H1 (cell line): ENCODE results near the gene PTPRE.

Experiments used
- CBX5 ChIP-seq: fragments of 300-800, 300-1000 bp; sonication (generic); IDR thresholded peaks from 2 replicates; pipeline ENCODE4 v1.7.1; 2016; ENCODE audit warnings: antibody characterized with exemption, low read length, low read depth
- CHD2 ChIP-seq: IDR thresholded peaks from 2 replicates; pipeline ENCODE4 v1.6.1; 2012; ENCODE audit warnings: low read length, improper control_type of control experiment
- HDAC2 ChIP-seq, 2 experiments: fragments of 300-600 bp in 1 of 2; sonication (generic) in 1 of 2; IDR thresholded peaks; 2 replicates each; pipeline ENCODE4 v1.6.1; 2011 to 2012; ENCODE audit warnings: low read depth in 2 of 2, low read length in 2 of 2, mild to moderate bottlenecking in 2 of 2, moderate library complexity in 2 of 2, borderline replicate concordance in 1 of 2, inconsistent platforms in 1 of 2
- HDAC6 ChIP-seq: IDR thresholded peaks from one replicate; pipeline ENCODE4 v1.7.1; 2012; ENCODE audit warnings: low read depth, mild to moderate bottlenecking, inconsistent platforms, low read length, moderate library complexity
- SIX5 ChIP-seq: IDR thresholded peaks from 2 replicates; pipeline ENCODE4 v1.6.1; 2011; ENCODE audit warnings: mild to moderate bottlenecking, low read depth, low read length
- TAF1 ChIP-seq: IDR thresholded peaks from 2 replicates; pipeline ENCODE4 v1.6.1; 2011; ENCODE audit warnings: mild to moderate bottlenecking, low read depth, low read length
- TF ChIP-seq, protein P1 (sequence below), 3 experiments: IDR thresholded peaks; 1 replicate in 2 of 3; 2 replicates in 1 of 3; pipeline versions ENCODE4 v1.5.1 to v1.6.1; 2011; ENCODE audit warnings: low read length in 3 of 3, mild to moderate bottlenecking in 3 of 3, inconsistent platforms in 2 of 3, low read depth in 1 of 3, moderate library complexity in 1 of 3; ENCODE audit not compliant: insufficient read depth in 1 of 3; ENCODE audit errors: control extremely low read depth in 1 of 3
- TF ChIP-seq, protein P2 (sequence below): IDR thresholded peaks from 2 replicates; pipeline ENCODE4 v1.6.1; 2011; ENCODE audit warnings: low read length, improper control_type of control experiment

- TF ChIP-seq HDAC6 (no peak), TAF1 (no peak), CBX5 (no peak), SIX5 (no peak), CHD2 (no peak), HDAC2 (IDR thresholded peaks at IDR 0.05; ENCODE audit: borderline replicate concordance in 1 of 2, low read depth in 2 of 2, low read length in 2 of 2) (no peak)
- TF ChIP-seq, protein P1, sequence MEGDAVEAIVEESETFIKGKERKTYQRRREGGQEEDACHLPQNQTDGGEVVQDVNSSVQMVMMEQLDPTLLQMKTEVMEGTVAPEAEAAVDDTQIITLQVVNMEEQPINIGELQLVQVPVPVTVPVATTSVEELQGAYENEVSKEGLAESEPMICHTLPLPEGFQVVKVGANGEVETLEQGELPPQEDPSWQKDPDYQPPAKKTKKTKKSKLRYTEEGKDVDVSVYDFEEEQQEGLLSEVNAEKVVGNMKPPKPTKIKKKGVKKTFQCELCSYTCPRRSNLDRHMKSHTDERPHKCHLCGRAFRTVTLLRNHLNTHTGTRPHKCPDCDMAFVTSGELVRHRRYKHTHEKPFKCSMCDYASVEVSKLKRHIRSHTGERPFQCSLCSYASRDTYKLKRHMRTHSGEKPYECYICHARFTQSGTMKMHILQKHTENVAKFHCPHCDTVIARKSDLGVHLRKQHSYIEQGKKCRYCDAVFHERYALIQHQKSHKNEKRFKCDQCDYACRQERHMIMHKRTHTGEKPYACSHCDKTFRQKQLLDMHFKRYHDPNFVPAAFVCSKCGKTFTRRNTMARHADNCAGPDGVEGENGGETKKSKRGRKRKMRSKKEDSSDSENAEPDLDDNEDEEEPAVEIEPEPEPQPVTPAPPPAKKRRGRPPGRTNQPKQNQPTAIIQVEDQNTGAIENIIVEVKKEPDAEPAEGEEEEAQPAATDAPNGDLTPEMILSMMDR (IDR thresholded peaks at IDR 0.05; ENCODE audit: control extremely low read depth in 1 of 3, insufficient read depth in 1 of 3, low read depth in 1 of 3, low read length in 3 of 3): no peak
- TF ChIP-seq, protein P2, sequence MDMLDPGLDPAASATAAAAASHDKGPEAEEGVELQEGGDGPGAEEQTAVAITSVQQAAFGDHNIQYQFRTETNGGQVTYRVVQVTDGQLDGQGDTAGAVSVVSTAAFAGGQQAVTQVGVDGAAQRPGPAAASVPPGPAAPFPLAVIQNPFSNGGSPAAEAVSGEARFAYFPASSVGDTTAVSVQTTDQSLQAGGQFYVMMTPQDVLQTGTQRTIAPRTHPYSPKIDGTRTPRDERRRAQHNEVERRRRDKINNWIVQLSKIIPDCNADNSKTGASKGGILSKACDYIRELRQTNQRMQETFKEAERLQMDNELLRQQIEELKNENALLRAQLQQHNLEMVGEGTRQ: no peak
These were observed 123.7 kb downstream of the PTPRE start for GRCh38 chr10:128030498-128031072.
